HEK293T (cell line): Measurements from ENCODE around the gene EDRF1.
A peak's percentile ranks its signal among the peaks of the same experiment; 100 is the strongest.

Source experiments
- ARNT ChIP-seq: fragments of 450-650 bp; IDR thresholded peaks from 2 replicates; pipeline ENCODE4 v1.6.1; 2017; ENCODE audit warnings: mild to moderate bottlenecking
- BHLHE40 ChIP-seq: fragments of 450-650 bp; IDR thresholded peaks from 2 replicates; pipeline ENCODE4 v1.6.1; 2016; ENCODE audit warnings: mild to moderate bottlenecking, moderate library complexity, borderline replicate concordance
- CTBP1 ChIP-seq: fragments of 450-650 bp; IDR thresholded peaks from 2 replicates; pipeline ENCODE4 v1.6.1; 2016; ENCODE audit warnings: borderline replicate concordance
- FOXK2 ChIP-seq: fragments of 450-650 bp; IDR thresholded peaks from 2 replicates; pipeline ENCODE4 v1.6.1; 2016; ENCODE audit warnings: mild to moderate bottlenecking
- FOXM1 ChIP-seq: fragments of 450-650 bp; IDR thresholded peaks from 2 replicates; pipeline ENCODE4 v1.6.1; 2017; ENCODE audit warnings: mild to moderate bottlenecking, borderline replicate concordance
- HDGF ChIP-seq: fragments of 450-650 bp; IDR thresholded peaks from 2 replicates; pipeline ENCODE4 v1.6.1; 2017; ENCODE audit warnings: antibody characterized with exemption, borderline replicate concordance
- LEF1 ChIP-seq: fragments of 450-650 bp; IDR thresholded peaks from 2 replicates; pipeline ENCODE4 v1.6.1; 2017; ENCODE audit warnings: mild to moderate bottlenecking, borderline replicate concordance
- SP1 ChIP-seq: fragments of 450-650 bp; IDR thresholded peaks from 2 replicates; pipeline ENCODE4 v1.6.1; 2017
- SUZ12 ChIP-seq: fragments of 450-650 bp; IDR thresholded peaks from 2 replicates; pipeline ENCODE4 v1.6.1; 2016; ENCODE audit warnings: mild to moderate bottlenecking
- TARDBP ChIP-seq: fragments of 450-650 bp; IDR thresholded peaks from 2 replicates; pipeline ENCODE4 v1.6.1; 2016

DNA sequence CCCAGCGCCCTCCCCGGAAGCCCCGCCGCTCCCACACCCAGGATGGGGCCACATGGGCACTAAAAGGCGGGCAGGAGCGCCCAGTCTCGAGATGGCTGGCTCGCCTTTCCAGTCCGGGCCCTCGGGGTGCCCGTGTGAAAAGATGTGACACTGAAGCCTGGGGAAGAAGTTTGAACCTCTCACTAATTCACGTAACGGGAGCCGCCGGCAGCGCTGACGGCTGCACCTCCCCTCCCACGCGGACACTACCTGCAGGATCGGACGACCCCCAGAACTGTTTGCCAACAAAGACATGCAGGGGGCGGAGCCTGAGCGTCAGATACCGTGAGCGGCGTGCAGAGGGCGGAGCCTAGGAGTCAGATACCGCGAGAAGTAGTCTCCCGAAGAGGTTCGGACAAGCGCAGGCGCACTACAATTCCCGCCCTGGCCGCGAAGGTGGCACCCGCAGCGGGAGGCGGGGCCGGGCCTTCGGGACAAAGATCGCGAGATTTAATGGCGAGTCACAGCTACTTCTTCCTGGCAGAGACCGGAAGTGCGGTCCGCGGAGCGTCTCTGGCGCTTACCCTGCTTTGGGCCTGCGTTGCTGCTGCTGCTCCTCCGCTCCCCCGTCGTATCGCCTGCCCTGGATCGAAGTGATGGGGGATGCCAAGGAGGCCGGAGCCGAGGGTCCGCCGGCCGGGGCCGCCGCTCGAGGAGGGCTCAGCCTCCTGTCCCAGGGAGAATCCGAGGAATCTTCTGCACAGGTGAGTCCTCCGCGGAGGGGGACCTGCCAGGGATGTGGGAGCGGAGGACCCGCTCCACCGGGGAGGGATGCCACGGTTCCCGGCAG, at the start of gene EDRF1:
- TF ChIP-seq FOXK2 (no peak), CTBP1 (peak; percentile 30; the same call in 1 of the 2 replicates), ARNT (no peak), FOXM1 (no peak), SP1 (no peak), BHLHE40 (no peak), TARDBP (no peak), LEF1 (no peak), SUZ12 (no peak), HDGF (no peak)
